Activated CD8-positive, alpha-beta memory T cell treated with anti-CD3 and anti-CD28 coated beads, Interleukin-2, amount 50 U/mL, for 1 hour (primary cell): Measurements from ENCODE around the gene PDC.

ENCODE experiments used
- DNase-seq: peaks from one replicate; pipeline ENCODE4 v3.0.0-alpha.2; 2020; ENCODE audit errors: extremely low read depth

The PDC gene

GRCh38 chr1:186461014-186461413 is at the start of gene PDC:
PDC (minus strand) TSS chr1:186461114; CDS start chr1:186449459, 11,655 bp downstream.
- no peak for DNase-seq

- no peak for DNase-seq
Observed at GRCh38 chr1:186503190-186503589, 42.3 kb upstream of the PDC start.

- no peak for DNase-seq
Observed at GRCh38 chr1:186502087-186502486, 41.2 kb upstream of the PDC start.

GRCh38 chr1:186500804-186501203 is 39.9 kb upstream of the PDC start:
- no peak for DNase-seq

GRCh38 chr1:186499571-186499970 is 38.7 kb upstream of the PDC start:
- no peak for DNase-seq

GRCh38 chr1:186498695-186499389 is 37.9 kb upstream of the PDC start:
- no peak for DNase-seq

- DNase-seq, result no peak
Observed at GRCh38 chr1:186498071-186498470, 37.2 kb upstream of the PDC start.

GRCh38 chr1:186497651-186498050 is 36.7 kb upstream of the PDC start:
- DNase-seq, result no peak

- DNase-seq, result no peak
Observed at GRCh38 chr1:186496171-186496851, 35.4 kb upstream of the PDC start.

- no peak for DNase-seq
Observed at GRCh38 chr1:186494832-186495271, 33.9 kb upstream of the PDC start.

GRCh38 chr1:186492531-186493291 is 31.8 kb upstream of the PDC start:
- DNase-seq, result no peak

- no peak for DNase-seq
Observed at GRCh38 chr1:186491336-186491735, 30.4 kb upstream of the PDC start.

GRCh38 chr1:186487163-186487562 is 26.2 kb upstream of the PDC start:
- DNase-seq, result no peak

- DNase-seq, result no peak
Observed at GRCh38 chr1:186486061-186486460, 25.1 kb upstream of the PDC start.

GRCh38 chr1:186483561-186483960 is 22.6 kb upstream of the PDC start:
- DNase-seq, result no peak

- no peak for DNase-seq
Observed at GRCh38 chr1:186482661-186483255, 21.8 kb upstream of the PDC start.

- no peak for DNase-seq
Observed at GRCh38 chr1:186481303-186481888, 20.5 kb upstream of the PDC start.

GRCh38 chr1:186479162-186479561 is 18.2 kb upstream of the PDC start:
- no peak for DNase-seq

- no peak for DNase-seq
Observed at GRCh38 chr1:186476264-186477040, 15.5 kb upstream of the PDC start.

GRCh38 chr1:186474208-186474607 is 13.3 kb upstream of the PDC start:
- no peak for DNase-seq

- DNase-seq, result no peak
Observed at GRCh38 chr1:186473047-186473446, 12.1 kb upstream of the PDC start.
